ENCODE measurements around the gene PDIA2. TPM values are rescaled to one million over a fixed set of nuclear protein-coding genes. Genes with fewer than 3 reads are reported as not detected.

The PDIA2 gene
- total and polyA plus RNA-seq, 11 donors, result 0.17 to 9.3 (median 3.1) TPM

DNA sequence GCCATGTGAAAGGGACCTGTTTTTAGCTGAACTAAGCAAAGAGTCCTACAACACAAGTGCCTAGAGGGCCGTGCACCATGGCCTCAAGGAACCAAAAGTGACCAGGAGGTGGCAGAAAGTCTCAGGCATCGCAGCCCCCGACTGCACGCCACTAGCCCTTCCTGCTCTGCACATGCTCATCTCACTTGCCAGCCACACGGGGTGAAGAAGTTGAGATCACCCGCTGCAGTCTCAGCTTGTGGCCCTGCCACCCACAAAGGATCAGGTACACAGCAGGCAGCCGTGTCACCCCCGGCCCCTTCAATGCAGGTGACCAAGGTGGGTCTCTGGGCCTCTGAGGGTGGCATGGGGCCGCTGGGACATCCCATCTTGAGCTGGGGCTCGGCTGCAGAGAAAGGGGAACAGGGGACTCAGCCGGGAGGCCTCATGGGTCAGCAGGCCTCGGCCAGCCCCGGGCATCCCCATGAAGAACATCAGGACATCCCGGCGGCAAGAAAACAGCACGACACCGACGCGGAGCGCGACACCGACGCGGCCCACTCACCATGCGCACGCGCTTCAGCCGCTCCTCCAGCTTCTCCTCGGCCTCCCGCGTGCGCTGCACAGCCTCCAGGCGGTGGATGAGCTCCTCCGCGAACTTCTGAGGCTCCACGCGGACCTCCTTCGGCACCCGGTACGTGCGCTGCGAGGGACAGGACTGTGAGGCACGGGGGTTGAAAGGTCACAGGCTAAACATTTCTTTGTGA lies 21.0 kb downstream of the PDIA2 start:
- TF ChIP-seq CTCF (IDR thresholded peaks at IDR 0.05) (no peak), POLR2A (IDR thresholded peaks at IDR 0.05) (no peak)
- intact Hi-C loops (cut with DNase I), result no loop called here
- Histone ChIP-seq H3K27ac (no peak overlapping the region), H3K9me3 (no peaks in the 10 kb centered on the region), H3K36me3 (peaks cover 0 to 61% (median 39%) of the 10 kb centered on the region in 9 donors), H3K4me1 (no peaks in the 10 kb centered on the region), H3K27me3 (no peaks in the 10 kb centered on the region), H3K4me3 (no peak overlapping the region)
- DNase-seq (no peak), ATAC-seq (peak in 1 of 4 donors; percentile 50)
- WGBS, 4 donors, result 89 to 91% (median 90%) methylated on average over 39 to 43 of the region's 43 CpGs

- no peaks in the 10 kb centered on the region for H3K4me1 ChIP-seq
- H3K27me3 ChIP-seq, result no peaks in the 10 kb centered on the region
- H3K9me3 ChIP-seq, result no peaks in the 10 kb centered on the region
- ATAC-seq, result no peak
- 89 to 91% (median 90%) methylated on average over 19 of the region's 19 CpGs for WGBS, 4 donors
- H3K36me3 ChIP-seq, result peaks cover 0 to 60% (median 49%) of the 10 kb centered on the region in 9 donors
- peak in 2 of 5 donors; percentile 21 to 52 for DNase-seq
- TF ChIP-seq CTCF (IDR thresholded peaks at IDR 0.05) (no peak), POLR2A (IDR thresholded peaks at IDR 0.05) (no peak)
- intact Hi-C loops (cut with DNase I), result no loop called here
- H3K4me3 ChIP-seq, result no peak overlapping the region
- no peak overlapping the region for H3K27ac ChIP-seq
Measured at GRCh38 chr16:305916-306626, 23.1 kb downstream of the PDIA2 start.

DNA sequence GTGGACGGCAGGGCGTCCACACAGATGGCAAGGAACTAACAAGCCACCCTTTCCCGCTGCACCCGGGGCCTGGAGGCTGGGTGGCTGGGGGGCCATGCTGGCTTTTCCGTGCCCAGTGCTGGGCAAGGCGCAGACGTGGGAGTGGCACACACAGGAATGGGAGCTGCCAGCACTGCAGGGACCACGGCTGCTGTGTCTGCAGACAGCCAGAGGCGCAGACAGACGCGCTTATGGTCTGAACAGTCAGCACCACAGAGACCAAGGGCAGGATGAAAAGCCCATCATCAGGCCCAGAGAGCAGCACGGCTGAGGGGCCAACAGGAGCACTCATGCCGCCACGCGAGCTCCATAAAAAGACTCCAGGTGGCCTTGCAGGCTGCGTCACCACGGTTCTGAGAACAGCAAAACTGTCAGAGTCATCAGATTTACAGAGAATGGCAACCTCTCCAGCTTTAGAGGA lies 24.0 kb downstream of the PDIA2 start:
- Histone ChIP-seq H3K36me3 (peaks cover 0 to 63% (median 52%) of the 10 kb centered on the region in 9 donors), H3K27me3 (no peaks in the 10 kb centered on the region), H3K9me3 (no peaks in the 10 kb centered on the region), H3K4me3 (no peak overlapping the region), H3K4me1 (no peaks in the 10 kb centered on the region), H3K27ac (no peak overlapping the region)
- ATAC-seq (no peak), DNase-seq (peak in 1 of 5 donors; percentile 39)
- 87 to 91% (median 88%) methylated on average over 12 to 17 of the region's 17 CpGs for WGBS, 4 donors
- intact Hi-C loops (cut with DNase I), result no loop called here
- TF ChIP-seq CTCF (IDR thresholded peaks at IDR 0.05) (no peak), POLR2A (IDR thresholded peaks at IDR 0.05) (no peak)

GRCh38 chr16:307691-308312 lies 24.8 kb downstream of the PDIA2 start:
- Histone ChIP-seq H3K9me3 (no peaks in the 10 kb centered on the region), H3K4me3 (no peak overlapping the region), H3K27me3 (no peaks in the 10 kb centered on the region), H3K4me1 (no peaks in the 10 kb centered on the region), H3K27ac (no peak overlapping the region), H3K36me3 (peaks cover 0 to 65% (median 49%) of the 10 kb centered on the region in 9 donors)
- no peak for ATAC-seq
- intact Hi-C loops (cut with DNase I), result no loop called here
- 91 to 94% (median 92%) methylated on average over 16 to 21 of the region's 21 CpGs for WGBS, 4 donors
- no peak for TF ChIP-seq POLR2A (IDR thresholded peaks at IDR 0.05)
- TF ChIP-seq CTCF (IDR thresholded peaks at IDR 0.05), result no peak
- DNase-seq, result peak in 2 of 5 donors; percentile 17 to 54

Data from heart left ventricle (tissue), 16 donors.